Epidermal melanocyte (primary cell): ENCODE data around the gene AKNA.
A peak's percentile ranks its signal among the peaks of the same experiment; 100 is the strongest.
"Not testable (repeated sequence)": the region's sequence is repeated elsewhere in the genome, so short reads cannot be mapped to it uniquely, and the experiment has no call there.

Experiments
- DNase-seq: peaks from one replicate; pipeline ENCODE4 v3.0.0; 2011; ENCODE audit warnings: low spot score; ENCODE audit not compliant: insufficient read length

Gene AKNA

GRCh38 chr9:114341991-114342390 is 45.8 kb downstream of the AKNA start:
- no peak for DNase-seq

GRCh38 chr9:114341152-114341830 is 46.5 kb downstream of the AKNA start:
- DNase-seq, result peak; percentile 5

GRCh38 chr9:114339130-114339908 is 48.5 kb downstream of the AKNA start:
- peak; percentile 80 for DNase-seq

GRCh38 chr9:114338187-114338586 is 49.6 kb downstream of the AKNA start:
- DNase-seq, result no peak

GRCh38 chr9:114336699-114337395 is 50.9 kb downstream of the AKNA start:
- no peak for DNase-seq

- no peak for DNase-seq
Observed at GRCh38 chr9:114336157-114336556, 51.6 kb downstream of the AKNA start.

- no peak for DNase-seq
Observed at GRCh38 chr9:114335745-114336144, 52.0 kb downstream of the AKNA start.

GRCh38 chr9:114334490-114334889 is 53.3 kb downstream of the AKNA start:
- no peak for DNase-seq

GRCh38 chr9:114333718-114334117 is 54.1 kb downstream of the AKNA start:
- not testable (repeated sequence) for DNase-seq

GRCh38 chr9:114332474-114333040 is 55.2 kb downstream of the AKNA start:
- not testable (repeated sequence) for DNase-seq

GRCh38 chr9:114331229-114332195 is 56.3 kb downstream of the AKNA start:
- DNase-seq, result not testable (repeated sequence)

GRCh38 chr9:114330636-114331035 is 57.1 kb downstream of the AKNA start:
- no peak for DNase-seq

GRCh38 chr9:114329625-114330022 is 58.2 kb downstream of the AKNA start, which contains the start of gene ORM2:
ORM2 (plus strand) TSS chr9:114329869; CDS start chr9:114329905, 36 bp downstream.
- not testable (repeated sequence) for DNase-seq

- DNase-seq, result not testable (repeated sequence)
Observed at GRCh38 chr9:114328937-114329624, 58.7 kb downstream of the AKNA start.

GRCh38 chr9:114328357-114328820 is 59.4 kb downstream of the AKNA start:
- not testable (repeated sequence) for DNase-seq

- no peak for DNase-seq
Observed at GRCh38 chr9:114327749-114328148, 60.0 kb downstream of the AKNA start.

- DNase-seq, result not testable (repeated sequence)
Observed at GRCh38 chr9:114325684-114326254, 62.0 kb downstream of the AKNA start.

GRCh38 chr9:114324965-114325364 is 62.8 kb downstream of the AKNA start:
- DNase-seq, result not testable (repeated sequence)

GRCh38 chr9:114324492-114324891 is 63.3 kb downstream of the AKNA start:
- DNase-seq, result no peak
